ENCODE results near the gene ITFG1.
"Not testable (repeated sequence)": the region's sequence is repeated elsewhere in the genome, so short reads cannot be mapped to it uniquely, and the experiment has no call there.

The ITFG1 gene

DNA sequence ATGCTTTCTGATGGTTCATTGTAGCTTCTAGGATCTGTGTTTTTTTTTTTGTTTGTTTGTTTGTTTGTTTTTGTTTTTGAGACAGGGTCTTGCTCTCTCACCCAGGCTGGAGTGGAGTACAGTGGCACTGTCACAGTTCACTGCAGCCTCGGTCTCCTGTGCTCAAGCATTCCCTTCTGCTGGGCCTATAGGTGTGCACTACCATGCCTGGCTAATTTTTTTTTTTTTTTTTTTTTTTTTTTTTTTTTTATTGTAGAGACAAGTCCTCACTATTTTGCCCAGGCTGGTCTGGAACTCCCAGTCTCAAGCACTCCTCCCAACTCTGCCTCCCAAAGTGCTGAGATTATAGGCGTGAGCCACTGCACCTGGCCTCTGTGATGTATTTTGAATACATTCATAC, 12.1 kb upstream of the ITFG1 start:
- DNase-seq, result not testable (repeated sequence)

DNA sequence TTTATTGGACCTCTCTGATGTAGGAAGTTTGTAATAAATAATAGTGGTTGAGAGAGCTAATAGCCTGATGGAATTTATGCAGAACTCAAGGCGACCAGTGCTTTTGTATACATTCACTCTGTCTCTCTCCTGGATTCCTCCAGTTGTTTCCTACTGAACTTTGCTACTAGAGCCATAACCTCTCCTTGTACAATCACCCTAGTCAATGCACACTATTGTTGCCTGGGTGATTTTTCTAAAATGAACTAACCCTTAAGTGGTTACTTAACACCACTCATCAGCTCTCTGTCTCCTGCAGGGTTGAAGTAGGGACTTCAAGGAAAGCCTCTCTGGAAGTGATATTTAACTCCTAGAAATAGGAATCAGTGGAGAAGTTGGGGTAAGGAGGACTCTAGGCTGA, 9.9 kb upstream of the ITFG1 start:
- DNase-seq, result no peak

DNA sequence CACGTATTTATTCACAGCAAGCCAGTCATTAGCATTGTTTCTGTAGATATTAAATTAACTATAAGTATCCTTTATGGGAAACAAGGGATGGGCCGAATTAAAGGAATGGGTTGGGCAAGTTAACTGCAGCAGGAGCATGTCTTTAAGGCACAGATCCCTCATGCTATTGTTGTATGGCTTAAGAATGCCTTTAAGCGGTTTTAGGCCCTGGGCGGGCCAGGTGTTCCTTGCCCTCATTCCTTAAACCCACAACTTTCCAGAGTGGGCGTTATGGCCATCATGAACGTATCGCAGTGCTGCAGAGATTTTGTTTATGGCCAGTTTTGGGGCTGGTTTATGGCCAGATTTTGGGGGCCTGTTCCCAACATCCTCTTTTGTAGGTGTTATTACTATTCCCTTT, 9.3 kb upstream of the ITFG1 start:
- DNase-seq, result no peak

DNA sequence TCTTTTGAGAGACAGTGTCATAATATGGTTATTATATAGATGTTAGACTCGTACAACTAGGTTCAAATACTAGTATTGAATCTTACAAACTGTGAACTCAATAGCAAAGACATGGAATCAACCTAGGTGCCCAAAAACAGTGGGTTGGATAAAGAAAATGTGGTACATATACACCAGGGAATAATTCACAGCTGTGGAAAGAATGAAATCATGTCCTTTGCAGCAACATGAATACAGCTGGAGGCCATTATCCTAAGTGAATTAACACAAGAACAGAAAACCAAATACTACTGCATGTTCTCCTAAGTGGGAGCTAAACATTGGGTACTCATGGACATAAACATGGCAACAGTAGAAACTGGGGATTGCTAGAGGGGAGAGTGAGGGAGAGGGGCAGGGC, 8.4 kb upstream of the ITFG1 start:
- no peak for DNase-seq

DNA sequence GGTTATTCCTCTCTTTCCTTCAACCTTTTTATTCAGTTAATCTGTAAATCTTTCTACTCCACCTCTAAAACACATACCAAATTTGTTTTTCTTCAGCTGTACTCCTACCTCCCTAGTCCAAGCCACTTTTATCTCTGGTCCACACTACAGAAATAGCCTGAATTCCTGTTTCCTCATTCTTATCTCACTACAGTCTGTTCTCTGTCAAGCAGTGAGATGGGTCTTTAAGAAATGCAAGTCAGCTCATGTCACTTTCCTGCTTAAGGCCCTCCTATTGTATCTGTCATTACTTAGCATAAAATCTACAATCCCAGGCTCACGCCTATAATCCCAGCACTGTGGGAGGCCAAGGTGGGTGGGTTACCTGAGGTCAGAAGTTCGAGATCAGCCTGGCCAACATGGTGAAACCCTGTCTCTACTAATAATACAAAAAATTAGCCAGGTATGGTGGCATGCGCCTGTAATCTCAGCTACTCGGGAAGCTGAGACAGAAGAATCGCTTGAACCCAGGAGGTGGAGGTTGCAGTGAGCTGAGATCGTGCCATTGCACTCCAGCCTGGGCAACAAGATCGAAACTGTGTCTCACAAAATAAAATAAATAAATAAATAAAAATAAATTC, 7.3 kb upstream of the ITFG1 start:
- not testable (repeated sequence) for DNase-seq

DNA sequence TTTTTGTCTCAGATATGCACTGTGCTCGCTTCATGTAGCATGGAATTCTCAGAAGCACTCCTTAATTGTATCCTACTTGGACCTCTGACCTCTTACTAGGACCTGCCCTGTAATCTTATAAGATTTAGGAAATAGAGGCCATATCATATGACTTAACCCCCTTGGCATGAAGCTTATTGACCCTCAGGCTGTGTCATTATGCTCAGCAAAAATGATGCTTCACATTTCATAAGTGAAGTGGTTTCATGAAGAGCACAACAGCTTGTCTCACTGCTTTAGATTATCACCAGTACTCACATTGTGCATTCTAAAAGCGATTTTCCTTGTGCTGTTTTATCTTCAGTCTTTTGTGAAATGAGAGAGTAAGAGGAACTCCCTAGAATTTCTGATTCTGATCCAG, 6.6 kb upstream of the ITFG1 start:
- no peak for DNase-seq

DNA sequence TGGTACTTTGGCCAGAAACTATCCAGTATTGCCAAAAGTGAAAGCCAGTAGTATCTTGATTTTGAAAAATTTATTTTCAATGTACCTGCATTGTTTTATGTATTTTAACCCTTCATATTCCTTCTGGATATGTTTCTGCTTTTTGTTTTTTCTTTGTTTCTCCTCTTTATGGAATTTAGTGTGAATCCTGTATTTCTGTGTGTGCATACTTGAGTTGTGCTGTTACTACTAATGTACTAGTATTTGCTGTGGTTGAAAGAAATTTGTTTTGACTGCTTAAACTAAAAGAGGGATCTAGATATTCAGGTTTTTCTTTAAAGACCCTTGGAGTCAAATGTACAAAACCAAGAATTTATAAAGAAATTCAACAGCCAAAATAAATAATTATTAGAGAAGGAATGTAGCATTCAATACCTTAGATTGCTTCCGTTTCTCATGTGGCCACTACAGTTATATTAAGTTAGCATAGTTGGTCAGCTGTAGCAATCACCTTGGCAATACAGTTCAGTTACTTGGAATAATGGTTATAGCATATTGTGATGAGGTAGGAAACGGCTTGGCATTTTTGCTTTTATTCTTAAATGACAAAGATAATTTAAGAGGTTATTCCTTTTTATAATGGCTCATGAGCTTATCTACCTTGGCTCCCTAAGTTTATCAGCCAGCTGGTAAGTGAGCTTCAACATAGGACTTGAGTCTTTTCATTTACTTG, 5.2 kb upstream of the ITFG1 start:
- DNase-seq, result no peak

DNA sequence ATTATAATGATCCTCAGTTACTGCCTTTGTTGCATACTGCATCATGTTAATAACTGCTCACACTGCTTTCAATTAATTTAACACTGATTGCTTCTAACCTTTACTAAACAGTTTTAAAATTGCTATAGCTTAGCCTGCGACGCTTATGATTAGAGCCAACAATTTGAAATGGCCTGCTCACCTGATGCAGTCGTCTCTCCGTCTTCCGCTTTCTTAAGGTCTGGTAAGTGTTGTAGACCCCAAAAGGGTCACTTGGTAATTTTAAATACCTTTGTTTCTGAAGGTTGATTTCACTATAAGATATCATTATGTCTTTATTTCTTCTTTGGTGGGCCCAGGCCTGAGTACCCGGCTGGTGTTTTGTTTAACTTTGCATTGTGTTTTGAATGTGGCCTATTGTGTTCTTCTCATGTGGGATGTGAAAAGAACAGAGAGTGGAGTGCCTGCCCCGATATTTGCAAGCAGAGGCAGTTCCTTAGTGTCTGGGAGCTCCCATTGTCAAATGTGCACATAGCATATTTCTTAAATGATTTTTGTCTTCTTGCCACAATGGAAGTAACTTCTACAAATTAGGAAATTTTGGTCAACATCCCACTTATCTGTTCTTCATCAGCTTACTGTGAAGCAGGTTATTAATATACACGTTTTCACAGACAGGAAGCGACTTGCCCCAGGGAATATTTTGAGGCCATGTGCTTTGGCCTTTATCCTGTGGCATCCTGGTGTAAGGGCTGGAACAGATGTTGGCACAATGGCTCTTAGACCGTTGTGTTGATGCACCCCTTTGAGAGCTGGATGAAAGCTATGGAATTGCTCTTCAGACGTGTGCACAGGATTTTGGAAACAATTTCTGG, 3.1 kb upstream of the ITFG1 start:
- no peak for DNase-seq

DNA sequence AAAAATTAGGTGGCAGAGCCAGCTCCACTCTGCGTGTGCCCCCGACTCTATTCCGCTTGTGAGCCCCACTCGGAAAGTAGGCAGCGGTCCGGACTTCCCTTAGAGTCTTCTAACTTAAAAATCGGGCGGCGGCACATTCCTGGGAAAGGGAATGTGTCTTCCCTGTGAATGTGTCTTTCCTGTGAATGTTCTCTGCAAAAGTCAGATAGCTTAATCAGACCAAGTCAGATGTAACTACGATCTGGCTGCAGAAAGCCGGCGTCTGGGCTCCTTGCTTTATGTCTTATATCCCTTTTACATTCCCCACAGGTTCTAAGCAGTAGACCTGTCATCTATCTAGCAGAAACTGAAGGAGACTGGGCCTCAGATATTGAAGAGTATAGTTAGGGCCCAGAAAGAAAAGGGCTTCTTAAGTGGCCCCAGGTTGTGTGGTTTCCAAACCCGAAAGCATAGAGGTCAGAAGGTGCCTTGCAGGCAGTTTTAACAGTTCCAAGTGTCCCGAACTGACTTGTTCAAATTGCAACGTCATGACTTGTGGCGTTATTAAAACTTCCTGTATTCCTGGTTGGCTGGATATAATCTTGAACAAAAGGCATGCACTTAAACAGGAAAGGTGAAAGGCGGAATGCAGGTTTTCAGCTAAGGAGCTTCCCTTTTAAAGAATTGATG, 869 bp upstream of the ITFG1 start:
- peak; percentile 15 for DNase-seq

DNA sequence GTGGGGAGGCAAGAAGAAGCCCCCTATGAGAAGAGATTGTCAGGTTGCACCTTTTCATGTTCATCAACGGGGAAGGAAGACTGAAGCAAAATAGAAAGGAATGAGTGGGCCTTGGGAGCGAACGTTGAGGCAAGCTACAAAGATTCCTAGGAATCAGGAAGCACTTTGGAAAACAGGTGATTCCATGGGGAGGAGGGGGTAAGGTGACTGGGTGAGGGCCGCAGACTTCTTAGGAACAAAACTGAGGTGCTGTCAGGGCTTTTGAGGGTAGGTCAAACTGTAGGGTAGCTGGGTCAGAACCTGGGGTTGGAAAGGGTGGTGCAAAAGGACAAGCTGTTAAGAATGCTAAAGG, 528 bp downstream of the ITFG1 start:
- no peak for DNase-seq

DNA sequence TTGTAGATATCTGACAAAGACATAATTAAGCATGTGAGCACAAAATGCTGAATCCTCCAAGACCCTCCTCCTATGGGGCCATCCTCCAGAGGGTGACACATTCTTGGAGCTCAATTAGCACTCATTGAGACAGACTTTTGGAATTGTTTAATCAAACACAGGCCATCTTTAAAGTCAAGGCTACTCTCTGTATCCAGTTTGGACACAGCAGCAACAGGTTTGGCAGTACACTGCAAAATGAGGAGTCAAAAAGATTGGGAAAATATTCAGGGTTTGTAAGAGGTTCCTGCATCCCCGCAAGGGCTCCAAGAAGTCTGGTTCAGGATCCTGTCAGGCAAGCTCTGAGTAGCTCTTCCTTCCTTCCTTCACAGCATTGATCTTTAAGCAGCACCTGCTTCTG, 1.3 kb downstream of the ITFG1 start:
- no peak for DNase-seq

DNA sequence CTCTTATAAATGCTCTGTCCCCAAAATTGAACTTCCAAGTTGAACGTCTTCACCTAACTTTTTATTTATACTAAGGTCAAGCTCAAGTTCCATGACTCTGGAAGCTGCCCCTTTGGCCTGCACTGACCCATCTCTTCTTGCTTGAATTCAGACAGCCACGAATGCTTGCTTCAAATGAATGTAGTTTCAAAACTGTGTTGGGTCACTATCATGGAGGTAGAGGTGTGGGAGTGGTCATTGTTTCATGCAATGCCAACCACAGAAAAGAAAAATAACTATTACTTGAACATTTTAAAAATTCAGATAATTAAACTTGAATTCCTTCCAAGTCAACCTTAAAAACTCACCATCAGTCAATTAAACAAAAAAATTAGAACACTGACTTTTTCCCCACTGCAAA, 2.5 kb downstream of the ITFG1 start:
- no peak for DNase-seq

DNA sequence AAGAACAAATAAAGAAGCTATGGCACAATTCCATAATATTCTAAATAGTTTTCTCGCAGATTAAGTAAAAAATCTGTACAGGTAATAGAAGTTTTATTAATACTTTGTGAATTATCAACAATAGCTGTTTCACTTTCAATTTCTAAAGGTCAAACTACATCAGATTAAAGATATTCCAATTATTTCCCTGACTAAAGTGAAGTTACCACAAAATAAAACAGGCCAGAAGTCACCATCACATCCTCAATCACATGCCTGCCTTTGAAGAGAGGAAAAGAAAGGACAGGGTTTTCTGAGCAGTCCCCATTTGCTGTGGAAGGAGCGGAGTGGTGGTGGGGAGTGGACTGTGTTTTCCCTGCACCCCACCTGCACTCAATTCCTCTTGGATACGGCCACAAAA, 11.1 kb downstream of the ITFG1 start:
- no peak for DNase-seq

DNA sequence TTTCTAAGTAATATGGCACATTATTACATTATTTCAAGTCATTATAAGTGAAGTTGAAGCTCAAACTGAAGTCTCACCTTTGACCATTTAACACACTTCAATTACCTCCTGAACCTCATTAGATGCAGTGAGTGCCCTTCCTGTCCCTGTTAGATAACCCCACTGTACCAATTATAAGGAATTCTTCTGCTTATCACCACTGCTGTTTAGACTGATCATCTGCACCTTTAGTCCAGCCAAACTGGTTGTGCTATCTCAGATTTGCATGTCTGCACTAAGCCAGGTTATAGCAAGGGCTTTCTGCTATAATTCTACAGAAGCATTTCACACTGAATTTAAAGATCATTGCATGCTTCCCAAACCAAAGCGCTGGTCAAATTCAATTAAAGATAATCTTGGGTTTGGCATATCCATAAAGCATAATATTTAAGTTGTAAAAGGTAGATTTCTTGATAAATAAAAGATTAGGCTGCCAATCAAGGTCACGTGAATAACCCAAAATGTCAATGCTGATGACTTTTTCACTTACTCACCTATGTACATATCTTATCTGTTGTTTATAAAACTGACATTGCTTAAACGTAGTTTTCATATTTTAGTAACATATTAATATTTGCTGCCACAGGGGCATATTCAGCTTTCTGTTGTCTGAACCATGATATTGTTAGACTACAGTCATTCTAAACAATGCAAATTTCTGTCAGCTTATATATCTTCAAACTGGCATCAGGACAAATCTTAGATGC, 11.9 kb downstream of the ITFG1 start:
- no peak for DNase-seq

DNA sequence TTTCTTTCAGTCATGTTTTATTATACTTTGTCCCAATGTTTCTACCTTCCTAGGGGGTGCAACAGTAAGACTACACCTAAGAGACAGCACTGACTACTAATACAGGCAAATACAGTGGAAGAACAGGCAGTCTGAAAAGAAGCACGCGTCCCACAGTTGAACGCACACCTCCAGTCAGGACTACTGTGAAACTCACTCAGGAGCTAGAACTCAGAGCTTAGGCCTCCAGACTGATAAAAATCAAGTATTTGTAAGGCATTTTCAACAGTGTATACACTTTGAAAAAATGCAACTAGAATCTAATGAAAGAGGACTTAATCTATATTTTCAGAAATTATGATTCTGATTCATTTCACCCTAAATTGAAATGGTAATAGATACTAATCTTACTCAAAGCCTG, 14.4 kb downstream of the ITFG1 start:
- no peak for DNase-seq

DNA sequence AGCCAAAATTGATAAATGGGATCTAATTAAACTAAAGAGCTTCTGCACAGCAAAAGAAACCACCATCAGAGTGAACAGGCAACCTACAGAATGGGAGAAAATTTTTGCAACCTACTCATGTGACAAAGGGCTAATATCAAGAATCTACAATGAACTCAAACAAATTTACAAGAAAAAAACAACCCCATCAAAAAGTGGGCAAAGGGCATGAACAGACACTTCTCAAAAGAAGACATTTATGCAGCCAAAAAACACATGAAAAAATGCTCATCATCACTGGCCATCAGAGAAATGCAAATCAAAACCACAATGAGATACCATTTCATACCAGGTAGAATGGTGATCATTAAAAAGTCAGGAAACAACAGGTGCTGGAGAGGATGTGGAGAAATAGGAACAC, 18.0 kb downstream of the ITFG1 start:
- DNase-seq, result not testable (repeated sequence)

DNA sequence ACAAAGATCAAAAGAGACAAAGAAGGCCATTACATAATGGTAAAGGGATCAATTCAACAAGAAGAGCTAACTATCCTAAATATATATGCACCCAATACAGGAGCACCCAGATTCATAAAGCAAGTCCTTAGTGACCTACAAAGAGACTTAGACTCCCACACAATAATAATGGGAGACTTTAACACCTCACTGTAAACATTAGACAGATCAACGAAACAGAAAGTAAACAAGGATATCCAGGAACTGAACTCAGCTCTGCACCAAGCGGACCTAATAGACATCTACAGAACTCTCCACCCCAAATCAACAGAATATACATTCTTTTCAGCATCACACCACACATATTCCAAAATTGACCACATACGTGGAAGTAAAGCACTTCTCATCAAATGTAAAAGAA, 20.8 kb downstream of the ITFG1 start:
- not testable (repeated sequence) for DNase-seq

DNA sequence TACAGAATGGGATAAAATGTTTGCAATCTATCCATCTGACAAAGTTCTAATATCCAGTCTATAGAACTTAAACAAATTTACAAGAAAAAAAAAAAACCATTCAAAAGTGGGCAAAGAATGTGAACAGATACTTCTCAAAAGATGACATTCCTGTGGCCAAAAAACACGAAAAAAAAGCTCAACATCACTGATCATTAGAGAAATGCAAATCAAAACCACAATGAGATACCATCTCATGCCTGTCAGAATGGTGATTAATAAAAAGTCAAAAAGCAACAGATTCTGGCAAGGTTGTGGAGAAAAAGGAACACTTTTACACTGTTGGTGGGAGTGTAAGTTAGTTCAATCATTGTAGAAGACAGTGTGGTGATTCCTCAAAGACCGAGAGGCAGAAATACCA, 26.6 kb downstream of the ITFG1 start:
- not testable (repeated sequence) for DNase-seq

DNA sequence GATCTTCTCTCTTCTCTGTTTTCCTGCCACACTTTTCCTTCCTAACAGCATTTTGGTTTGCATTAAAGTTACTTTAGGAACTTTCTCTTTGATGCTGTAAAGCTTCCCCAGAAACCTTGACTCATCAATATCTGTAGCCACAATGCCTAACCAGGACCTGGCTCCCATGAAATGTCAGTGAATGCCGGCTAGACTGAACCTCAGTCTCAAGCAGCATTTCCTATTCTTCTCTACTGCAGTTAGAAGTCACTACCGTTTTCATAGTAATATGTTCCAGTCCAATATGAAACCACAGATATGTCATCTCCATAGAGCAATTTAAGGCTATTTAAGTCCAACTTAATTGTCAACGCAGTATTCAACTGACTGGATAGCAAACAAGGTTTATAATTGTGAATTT, 28.9 kb downstream of the ITFG1 start:
- DNase-seq, result no peak

DNA sequence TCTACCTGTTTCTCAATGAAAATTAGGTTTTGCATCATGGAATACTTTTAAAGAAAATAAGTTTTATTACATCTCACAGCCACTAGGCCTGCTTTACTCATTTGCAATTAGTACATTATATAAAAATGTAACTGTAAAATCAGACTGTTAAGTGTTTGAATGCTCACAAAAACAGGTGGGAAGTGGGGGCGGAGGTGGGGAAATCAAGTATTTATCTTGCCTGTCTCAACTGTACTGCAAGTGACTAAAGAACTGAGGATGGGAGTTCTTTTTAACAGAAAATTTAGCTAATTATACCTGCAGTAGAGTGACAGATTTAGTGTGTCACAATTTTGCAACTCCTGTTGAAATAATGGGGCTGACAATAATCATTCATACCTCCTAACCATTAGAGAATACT, 34.1 kb downstream of the ITFG1 start:
- DNase-seq, result no peak

DNA sequence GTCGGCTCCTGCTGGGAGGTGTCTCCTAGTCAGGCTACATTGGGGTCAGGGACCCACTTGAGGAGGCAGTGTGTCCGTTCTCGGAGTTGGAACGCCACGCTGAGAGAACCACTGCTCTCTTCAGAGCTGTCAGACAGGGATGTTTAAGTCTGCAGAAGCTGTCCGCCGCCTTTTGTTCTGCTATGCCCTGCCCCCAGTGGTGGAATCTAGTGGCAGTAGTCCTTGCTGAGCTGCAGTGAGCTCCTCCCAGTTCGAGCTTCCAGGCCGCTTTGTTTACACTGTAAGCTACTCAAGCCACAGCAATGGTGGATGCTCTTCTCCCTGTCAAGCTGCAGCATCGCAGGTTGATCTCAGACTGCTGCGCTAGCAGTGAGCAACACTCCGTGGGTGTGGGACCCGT, 36.0 kb downstream of the ITFG1 start:
- DNase-seq, result no peak

DNA sequence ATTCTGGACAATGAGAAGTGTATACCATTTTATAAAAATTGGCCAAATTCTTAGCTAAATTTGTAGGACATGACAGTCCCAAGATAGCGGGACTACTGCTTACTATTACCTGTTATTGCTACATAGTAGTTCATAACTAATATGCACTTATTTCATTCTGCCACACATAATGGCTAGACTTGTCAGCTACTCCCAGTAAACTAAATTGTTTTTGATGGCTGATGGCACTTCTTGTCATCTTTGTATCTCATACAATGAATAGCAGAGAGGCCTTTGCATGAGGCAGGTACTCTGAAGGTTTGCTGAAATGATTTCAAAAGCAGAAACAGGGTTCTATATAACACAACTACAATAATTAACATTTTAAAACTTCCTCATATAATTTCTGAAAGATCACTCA, 44.0 kb downstream of the ITFG1 start:
- DNase-seq, result no peak

DNA sequence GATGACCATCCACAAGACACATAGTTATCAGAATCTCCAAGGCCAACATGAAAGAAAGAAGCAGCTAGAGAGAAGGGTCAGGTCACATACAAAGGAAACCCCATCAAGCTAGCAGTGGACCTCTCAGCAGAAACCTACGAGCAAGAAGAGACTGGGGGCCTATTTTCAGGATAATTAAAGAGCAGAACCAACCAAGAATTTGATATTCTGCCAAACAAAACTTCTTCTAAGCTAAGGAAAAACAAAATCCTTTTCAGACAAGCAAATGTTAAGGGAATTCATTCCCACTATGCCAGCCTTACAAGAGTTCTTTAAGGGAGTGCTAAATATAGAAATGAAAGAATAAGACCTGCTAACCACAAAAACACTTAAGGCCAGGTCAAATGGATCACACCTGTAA, 47.8 kb downstream of the ITFG1 start:
- no peak for DNase-seq

All from NCI-H226 (cell line).